AG09319 (cell line): Measurements from ENCODE around the gene CACNA2D3.

Source experiments
- DNase-seq: peaks from one replicate; pipeline ENCODE4 v3.0.0-alpha.2; 2010; ENCODE audit warnings: low read depth; ENCODE audit errors: extremely low read depth
- TF ChIP-seq, protein P1 (sequence below): IDR thresholded peaks from 2 replicates; pipeline ENCODE4 v1.5.1; 2011; ENCODE audit warnings: low read depth, mild to moderate bottlenecking, inconsistent platforms, low read length, moderate library complexity

Gene CACNA2D3

DNA sequence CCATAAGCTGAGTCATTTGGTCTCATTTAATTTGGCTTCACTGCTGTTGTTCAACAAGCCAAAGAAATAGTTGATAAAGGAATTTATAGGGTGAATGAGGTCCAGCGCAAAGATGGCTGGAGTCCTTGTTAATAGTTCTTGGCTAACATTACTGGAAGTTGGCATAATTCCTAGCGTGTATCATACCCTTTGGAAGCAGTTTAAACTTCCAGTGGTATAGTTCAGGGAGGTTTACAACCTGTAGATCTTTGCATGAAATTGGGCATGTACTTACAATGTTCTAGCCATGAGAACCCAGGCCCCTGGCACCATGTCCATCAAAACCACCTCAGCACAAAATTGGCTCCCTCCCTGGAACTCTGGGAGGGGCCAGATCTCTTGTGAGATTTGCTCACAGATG, 424.7 kb downstream of the CACNA2D3 start:
- TF ChIP-seq, protein P1, sequence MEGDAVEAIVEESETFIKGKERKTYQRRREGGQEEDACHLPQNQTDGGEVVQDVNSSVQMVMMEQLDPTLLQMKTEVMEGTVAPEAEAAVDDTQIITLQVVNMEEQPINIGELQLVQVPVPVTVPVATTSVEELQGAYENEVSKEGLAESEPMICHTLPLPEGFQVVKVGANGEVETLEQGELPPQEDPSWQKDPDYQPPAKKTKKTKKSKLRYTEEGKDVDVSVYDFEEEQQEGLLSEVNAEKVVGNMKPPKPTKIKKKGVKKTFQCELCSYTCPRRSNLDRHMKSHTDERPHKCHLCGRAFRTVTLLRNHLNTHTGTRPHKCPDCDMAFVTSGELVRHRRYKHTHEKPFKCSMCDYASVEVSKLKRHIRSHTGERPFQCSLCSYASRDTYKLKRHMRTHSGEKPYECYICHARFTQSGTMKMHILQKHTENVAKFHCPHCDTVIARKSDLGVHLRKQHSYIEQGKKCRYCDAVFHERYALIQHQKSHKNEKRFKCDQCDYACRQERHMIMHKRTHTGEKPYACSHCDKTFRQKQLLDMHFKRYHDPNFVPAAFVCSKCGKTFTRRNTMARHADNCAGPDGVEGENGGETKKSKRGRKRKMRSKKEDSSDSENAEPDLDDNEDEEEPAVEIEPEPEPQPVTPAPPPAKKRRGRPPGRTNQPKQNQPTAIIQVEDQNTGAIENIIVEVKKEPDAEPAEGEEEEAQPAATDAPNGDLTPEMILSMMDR: no peak
- no peak for DNase-seq

DNA sequence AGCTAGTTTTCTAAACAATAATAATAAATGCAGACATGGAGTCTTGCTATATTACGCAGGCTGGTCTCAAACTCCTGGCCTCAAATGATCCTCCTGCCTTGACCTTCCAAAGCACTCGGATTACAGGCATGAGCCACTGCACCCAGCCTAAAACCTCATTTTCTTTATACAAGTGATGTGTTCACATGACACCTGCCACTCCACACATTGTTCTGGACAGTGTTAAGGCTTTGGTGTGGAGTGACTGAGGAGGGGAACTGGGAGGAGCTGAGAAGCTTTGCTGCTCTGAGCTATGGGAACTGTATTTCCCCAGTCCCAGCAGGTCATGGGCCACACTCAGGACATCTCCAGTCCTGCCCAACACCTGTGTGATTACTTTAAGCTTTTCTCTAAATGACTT, 425.5 kb downstream of the CACNA2D3 start:
- TF ChIP-seq, protein P1: no peak
- no peak for DNase-seq

- DNase-seq: no peak
Observed at GRCh38 chr3:54549607-54550220, 427.4 kb downstream of the CACNA2D3 start.

DNA sequence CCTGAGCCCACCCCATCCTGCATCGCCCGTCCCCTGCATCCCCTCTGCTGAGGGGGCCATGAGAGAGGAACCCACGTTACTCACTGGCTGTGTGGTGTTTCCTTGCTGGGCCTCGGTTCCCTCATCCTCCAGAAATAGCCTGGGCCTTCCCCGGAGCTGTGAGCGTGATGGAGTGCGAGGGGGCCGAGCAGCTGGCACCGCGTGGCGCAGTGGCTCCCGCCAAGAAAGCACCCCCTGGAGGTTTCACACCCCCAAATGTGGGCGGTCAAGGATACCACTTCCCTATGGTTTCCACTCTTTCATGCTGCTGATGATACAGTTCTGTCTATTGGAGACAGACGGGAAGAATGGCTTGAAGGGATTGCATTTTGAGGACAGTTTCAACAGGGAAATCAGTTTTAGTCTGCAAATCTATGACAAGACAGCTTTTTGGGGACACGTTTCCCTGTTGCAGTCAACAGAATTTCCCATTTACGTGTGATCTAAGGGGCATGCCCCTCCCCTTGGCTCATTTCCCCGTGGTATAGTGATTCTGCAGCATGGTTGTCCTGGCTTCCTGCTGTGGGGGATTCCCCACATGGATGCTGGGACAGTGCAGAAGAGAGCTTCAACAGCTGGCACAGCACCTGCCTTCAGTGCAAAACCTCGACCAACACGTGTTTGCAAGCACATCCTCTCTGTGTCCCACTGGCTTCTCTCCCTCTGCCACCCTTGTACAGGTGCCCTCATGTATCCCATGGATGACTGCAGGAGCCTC, 428.0 kb downstream of the CACNA2D3 start:
- TF ChIP-seq, protein P1: no peak
- no peak for DNase-seq

More at GRCh38 chr3:54549607-54550220, 427.4 kb downstream of the CACNA2D3 start:
- TF ChIP-seq, protein P1: no peak

DNA sequence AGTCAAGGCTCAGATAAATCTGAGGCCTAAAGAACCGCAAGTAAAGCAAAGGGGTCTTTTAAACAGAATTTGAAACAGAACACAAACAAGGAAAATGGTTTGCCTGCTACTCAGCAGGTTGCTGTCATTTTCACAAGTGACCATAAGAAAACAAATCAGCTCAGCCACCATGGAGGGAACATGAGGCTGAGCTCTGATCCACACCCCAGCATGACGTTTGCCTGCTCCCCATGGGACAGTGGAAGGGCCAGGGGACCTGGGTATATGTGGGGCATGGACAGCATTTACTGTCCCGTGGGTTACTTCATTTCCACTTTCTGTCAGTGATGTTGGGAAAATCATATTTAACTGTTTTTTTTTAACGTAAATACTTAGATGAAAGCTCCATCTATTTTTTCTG, 434.3 kb downstream of the CACNA2D3 start:
- DNase-seq: no peak
- TF ChIP-seq, protein P1: no peak

- TF ChIP-seq, protein P1: no peak
Observed at GRCh38 chr3:54557538-54558428, 435.4 kb downstream of the CACNA2D3 start.

More at GRCh38 chr3:54557538-54558428, 435.4 kb downstream of the CACNA2D3 start:
- no peak for DNase-seq
